CD1c-positive myeloid dendritic cell (primary cell): ENCODE data around the gene SCN2B.

ENCODE experiments used
- DNase-seq: peaks from one replicate; pipeline ENCODE4 v3.0.0-alpha.2; 2016; ENCODE audit errors: extremely low spot score

Gene SCN2B

DNA sequence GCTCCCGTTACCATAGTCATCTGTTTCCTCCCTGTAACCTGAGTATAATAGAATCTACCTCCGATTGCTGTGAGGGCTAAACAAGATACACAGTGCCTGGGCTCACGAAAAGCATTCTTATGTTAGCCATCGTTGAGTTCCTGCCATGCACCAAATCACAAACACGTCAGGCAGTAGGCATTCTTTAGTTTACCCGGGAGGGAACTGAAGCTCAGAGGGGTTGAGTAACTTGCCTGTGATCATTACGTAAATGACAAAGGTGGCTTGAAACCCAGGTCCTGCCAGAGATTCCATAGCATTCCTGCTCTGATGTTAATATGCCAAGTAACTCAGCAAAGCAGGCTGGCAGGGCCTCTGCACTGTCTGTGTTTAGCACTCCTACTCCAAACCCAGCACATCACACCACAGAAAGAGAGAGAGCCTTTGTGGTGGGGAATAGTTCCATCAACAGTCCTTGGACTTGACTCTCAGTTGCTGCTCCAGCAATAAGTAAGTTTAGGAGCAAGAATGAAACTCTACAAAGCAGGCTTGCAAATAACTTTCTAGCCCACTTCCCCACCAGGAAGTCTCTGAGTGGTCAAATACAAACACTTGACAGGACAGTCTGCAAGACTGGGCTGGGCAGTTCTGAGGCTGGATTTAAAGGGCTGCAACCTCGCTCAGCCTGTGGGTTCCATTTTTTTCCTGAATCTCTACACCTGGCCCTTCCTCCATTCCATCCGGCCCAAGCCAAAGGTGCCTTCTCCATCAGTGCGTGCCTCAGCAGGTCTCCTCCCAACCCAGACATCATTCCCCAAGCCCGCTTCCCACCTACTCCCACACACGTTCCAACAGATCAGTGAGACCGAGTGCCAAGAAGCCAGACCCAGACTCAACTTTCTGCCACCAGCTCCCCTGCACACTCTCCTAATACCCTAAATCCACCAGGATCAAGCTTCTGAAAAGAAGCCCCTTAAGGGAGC, 1.1 kb downstream of the SCN2B start:
- DNase-seq: peak; percentile 20

DNA sequence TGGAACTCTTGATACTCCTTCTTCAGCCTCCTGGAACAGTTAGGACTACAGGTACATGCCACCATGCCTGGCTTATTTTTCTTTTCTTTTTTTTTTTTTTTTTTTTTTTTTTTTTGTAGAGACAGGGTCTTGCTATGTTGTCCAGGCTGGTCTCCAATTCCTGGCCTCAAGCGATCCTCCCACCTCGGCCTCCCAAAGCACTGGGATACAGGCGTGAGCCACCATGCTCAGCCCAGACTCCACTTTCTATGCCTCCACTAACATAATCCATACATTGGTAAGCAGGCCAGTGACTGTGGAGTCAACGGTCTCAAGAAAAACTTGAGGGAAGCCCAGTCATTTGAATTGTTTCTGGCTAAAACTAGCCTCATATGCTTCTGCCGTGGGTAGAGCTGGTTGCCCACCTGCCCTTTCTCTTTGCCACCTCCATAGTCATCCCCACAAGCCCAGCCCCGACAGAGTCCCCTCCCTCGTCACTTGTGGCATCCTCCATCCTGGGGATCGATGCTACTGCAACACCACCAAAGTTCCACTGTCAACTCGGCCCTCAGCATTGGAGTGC, 2.4 kb downstream of the SCN2B start:
- DNase-seq: no peak

DNA sequence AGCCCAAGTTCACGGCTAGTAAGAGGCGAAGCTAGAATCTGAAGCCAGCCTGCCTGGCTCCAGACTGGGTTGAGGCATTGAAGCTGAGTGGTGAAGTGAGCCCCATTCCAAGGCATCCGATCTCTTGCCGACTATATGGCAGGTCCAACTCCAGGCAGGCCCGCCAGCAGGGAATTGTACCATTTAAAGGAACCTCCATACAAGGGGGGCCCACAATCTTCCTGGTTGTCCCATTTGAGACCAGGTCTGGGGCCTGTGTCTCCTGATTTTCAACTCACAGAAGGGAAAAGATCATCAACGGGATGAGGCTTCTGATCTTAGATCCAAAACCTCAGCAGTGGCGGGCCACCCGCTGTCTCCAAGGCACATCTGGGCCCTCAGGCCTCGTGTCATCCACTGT, 4.1 kb downstream of the SCN2B start:
- DNase-seq: no peak

DNA sequence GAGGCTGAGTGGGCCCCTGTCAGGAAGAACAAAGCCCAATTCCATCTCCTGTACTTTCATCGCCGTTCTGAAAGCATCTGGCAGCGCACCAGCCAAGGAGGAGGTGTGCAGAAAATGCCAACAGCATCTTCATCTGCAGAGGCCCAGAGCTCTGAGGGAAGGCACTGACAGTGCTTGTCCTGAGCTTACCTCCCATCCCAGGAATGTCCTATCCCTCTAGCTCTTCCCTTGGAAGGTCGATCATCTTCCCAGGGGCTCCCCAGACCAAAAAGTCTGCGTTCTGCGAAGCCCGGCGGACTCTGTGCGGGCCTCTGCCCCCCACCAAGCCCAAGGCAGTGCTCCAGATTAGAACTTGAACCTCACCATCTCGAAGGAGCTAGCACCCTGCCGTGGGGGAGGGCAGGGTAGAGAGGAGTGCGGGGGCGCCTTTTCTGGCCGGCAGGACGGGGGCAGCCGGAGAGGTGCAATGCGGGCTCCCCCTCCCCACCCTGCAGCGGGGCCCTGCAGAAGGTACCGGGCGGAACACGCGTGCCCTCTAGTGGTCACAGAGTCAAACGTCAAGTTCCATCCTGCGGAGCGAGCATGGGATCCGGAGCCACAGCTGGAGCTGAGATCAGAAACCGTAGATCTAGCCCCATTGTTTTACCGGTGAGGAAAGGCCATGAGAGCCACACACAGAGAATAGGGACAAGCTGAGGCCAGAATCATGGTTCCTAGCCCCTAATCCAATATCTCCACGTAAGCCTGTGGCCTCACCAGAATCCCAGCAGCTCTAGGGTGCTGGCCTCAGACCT, 5.0 kb downstream of the SCN2B start:
- DNase-seq: peak; percentile 81

DNA sequence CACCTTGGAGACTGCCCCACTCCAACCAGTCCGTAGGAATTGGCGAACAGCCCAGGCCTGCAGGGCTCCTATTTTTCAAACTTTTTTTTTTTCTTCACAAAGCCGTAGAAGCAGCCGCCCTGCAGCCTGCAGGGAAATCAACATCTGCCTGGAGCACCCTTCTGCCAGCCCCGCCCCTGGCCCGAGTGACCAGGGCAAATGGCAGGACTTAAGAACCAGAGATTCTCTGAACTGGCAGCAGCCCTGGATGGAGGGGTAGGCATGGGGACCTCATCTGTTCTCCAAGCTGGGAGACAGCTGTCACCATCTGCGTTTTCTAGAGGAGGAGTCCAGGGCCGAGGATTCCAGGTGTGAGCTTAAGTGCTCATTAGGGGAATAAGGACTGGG, 5.6 kb downstream of the SCN2B start:
- DNase-seq: no peak

DNA sequence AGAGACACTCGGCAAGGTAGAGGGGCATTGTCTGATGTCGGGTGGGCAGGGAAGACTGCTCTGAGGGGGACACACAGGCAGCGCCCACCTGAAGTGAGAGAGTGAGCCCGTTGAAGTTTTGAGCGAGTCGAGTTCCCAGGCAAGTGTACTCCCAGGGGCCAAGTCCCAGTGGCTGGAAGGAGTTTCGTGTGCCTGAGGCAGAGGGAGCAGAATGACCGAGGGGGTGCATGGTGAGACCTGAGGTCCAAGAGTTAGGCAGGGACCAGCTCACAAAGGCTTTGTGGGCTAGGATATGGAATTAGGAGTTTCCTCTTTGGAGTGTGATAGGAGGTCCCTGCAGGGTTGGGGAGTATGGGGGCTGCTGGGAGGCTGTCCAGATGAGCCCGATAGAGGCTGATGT, 6.2 kb downstream of the SCN2B start:
- no peak for DNase-seq

DNA sequence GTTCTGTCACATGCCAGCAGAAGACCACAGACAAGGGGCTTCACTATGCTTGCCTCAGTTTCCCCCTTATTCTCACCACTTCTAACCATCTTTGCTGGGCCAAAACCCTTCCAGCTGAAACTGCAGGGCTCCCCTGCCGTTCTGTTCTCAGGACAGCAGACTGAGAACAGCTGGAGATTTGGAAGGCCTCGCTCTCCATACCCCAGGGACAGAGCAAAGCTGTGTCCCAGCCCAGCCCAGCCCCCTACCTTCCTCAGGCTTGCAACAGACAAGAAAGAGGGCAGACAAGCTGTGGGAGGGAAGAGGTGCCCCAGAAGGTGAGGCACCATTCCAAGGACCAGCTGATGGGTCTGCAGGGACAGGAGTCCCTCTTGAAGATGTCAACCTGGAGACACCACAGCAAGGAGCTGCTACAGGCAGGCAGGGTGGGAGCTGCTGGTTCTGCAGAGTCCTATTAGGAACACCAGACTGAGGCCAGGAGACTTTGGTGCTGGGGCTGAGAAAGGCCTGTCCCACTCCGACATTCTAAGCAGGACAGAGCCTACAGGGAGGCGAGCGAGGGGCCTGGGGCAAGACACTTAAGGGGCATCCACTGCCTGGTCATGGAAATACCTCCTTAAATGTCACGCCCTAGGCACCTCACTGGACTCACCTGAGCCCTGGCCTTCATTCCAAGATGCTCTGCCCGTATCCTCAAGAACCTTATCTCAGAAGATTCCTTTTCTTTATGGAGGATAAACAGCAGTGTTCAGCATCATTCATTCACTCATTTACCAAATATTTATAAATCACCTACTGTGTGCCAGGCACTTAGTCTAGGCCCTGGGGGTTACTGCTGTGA, 6.9 kb downstream of the SCN2B start:
- DNase-seq: no peak

DNA sequence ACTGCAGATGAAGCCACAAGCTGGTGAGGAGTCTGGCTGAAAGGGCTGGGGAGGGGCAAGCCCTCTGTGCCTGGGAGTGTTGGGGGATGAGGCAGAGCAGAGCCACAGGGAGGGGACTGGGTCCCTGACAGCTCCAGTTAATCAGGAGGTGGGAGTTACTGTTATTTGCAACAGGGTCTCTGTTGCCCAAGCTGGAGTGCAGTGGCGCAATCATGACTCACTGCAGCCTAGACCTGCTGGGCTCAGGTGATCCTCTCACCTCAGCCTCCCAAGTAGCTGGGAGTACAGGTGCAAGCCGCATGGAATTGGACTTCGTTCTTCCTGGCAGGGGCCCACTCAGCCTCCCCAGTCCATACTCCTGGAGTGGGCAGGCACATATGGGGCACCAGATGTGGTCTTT, 7.7 kb downstream of the SCN2B start:
- DNase-seq: no peak

DNA sequence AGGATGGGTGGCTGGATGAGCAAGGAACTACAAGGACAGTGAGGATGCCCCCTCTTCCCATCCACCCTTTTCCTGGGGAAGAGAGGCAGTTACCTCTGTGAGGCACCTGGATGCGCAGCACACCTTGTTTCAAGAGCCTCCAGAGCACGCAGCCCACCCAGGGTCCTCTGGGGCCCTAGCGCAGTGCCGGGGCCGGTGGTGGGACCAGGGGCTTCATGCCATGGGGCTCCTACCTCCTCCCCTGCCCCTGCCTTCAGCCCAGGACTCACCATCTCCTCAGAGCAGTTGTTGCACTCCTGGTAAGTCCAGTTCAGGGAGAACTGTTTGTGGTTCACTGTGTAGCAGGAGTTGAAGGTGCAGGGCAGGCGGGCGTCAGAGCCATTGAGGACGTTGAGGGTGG, 8.1 kb downstream of the SCN2B start:
- DNase-seq: no peak

DNA sequence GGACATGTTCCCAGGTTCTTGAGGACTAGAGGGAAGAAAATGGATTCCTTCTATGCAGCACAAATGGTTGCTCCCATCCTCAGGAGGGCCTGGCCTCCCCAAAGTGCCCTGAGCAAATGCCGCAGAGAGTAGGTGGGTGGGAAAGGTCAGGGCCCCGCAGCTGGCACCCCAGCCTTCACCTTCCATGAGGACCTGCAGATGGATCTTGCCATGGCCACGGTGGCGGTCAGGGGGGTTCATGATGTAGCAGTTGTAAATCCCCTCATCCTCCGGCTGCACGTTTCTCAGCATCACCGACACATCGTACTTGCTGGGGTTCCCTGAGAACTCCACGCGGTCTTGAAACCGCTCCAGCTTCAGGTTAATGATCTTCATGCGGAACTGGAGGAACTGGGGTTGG, 8.5 kb downstream of the SCN2B start:
- DNase-seq: no peak

DNA sequence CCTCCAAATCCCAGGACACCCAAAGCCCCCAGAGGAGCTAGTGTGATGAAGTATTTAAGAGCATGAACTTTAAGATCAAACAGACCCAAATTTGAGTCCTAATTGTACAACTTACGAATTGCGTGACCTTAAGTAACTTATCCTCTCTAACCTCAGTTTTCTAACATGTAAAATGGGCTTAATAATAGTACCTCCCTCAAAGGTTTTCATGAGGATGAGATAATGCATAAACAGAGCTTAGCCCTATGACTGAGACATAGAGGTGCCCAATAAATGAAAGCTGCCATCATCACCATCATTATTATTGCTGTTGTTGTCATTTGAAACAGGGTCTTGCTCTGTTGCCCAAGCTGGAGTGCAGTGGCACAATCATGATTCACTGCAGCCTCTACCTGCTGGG, 9.2 kb downstream of the SCN2B start:
- no peak for DNase-seq

DNA sequence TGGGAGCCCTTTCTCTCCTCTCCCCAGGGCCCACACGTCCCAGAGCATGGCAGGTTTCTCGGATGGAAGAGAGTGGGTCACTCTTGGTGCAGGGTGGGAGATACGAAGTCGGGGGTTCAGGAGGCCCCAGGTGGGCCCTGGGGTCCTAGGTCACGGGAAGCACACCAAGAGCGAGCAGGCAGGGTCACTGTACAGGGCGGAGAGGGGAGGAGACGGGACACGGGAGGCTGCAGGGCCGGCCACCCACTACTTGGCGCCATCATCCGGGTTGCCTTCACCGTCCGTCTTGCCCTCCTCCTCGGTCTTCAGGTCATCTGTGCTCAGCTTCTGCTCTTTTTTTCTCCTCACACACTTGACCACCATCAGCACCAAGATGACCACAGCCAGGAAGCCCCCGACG, 9.8 kb downstream of the SCN2B start:
- no peak for DNase-seq

DNA sequence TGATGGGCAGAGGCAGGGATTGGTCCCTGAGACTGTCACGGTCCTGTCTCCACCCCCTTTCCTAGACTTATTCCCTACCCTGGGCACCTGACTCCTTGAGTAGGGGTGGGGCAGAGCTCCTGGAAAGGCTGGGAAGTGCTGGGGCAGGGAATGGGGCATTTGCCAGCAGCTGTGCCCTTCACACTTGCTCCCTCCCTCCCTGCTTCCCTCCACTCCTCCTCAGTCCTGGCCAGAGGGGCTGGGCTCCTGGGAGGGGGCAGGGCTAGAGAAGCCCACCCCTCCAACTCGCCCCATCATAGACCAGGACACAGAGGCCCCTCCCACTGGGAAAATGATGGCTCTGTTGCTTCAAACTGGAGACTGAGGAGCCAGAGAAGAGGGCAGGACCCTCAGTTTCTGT, 11.6 kb downstream of the SCN2B start:
- no peak for DNase-seq

DNA sequence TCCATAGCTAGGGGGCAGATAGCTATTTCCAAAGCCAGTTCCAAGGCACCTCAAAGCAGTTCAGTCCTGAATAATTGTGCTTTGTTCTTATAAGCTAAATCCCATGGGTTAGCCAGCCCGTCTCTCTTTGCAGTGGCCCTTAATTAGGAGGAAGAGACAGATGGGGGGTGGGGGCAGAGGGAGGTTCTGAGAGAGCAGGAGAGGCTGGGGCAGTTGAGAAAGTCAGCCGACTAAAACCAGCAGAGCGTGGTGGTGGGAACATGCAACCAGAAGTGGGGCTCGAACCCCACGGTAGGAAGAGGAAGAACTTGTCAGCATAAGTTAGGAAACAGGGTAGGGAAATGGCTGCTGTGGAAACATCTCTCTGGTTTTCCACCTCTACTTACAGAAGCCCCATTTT, 12.9 kb downstream of the SCN2B start:
- DNase-seq: no peak

DNA sequence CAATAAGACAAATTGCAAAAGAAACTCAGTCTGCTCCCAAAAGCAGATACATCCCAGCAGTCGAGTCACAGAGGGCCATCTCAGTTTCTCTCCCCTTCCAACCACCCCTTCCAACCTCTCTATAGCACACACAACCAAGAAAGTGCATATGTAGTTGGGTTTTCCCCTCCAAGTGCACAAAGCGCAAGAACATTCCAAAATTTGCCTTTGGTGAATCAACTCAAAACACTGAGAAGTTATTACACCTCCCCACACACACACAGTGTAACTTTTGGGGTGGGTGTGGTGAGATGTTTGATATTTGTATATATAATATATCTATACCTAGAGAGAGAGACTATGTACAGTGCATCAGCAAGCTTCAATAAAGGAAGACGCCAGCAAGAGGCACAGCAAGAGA, 13.6 kb downstream of the SCN2B start:
- no peak for DNase-seq

DNA sequence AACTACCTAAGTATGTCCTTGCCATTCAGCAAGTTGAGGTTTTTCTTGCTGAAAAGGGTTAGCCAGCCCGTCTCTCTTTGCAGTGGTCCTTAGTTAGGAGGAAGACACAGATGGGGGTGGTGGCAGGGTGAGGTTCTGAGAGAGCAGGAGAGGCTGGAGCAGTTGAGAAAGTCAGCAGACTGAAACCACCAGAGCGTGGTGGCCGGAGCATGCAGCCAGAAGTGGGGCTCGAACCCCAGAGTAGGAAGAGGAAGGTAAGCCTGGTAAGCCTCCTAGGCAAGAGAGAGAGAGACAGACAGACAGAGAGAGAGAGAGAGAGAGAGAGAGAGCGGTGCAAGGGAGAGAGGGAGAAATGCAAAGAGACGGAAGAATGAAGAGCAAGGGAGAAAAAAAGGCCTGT, 14.7 kb downstream of the SCN2B start:
- DNase-seq: no peak

DNA sequence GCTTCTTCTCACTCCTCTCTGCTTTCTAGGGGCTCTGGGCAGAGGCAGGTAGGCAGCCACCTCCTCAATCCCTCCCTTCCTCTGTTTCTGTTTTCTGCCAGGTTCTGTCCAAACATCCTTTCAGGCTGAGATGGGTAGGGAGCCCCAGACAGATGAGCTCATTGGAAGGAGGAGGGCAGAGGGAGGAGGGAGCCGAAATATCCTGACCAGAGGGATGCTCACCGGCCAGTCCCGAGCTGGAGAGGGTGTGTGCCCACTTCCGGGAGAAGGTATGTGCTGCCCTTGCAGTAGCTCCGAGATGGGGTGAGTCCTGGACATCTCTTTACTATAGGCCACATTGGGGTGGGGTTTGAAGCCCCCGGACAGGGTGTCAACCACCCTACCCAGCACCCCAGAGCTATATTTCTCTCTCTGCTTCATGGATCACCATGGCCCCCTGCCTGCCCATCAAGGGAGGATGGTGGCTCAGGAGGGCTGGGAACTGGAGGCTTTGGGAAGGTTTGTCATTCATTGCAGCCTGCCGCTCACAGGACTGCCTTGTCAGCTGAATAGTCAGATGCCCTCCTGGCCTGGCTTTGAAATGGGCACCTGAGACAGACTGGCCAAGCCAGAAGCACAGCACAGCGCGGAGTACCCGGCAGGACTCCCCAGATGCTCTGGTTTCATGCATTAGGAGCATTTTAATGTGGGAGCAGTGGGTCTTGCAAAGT, 19.1 kb downstream of the SCN2B start:
- DNase-seq: no peak

DNA sequence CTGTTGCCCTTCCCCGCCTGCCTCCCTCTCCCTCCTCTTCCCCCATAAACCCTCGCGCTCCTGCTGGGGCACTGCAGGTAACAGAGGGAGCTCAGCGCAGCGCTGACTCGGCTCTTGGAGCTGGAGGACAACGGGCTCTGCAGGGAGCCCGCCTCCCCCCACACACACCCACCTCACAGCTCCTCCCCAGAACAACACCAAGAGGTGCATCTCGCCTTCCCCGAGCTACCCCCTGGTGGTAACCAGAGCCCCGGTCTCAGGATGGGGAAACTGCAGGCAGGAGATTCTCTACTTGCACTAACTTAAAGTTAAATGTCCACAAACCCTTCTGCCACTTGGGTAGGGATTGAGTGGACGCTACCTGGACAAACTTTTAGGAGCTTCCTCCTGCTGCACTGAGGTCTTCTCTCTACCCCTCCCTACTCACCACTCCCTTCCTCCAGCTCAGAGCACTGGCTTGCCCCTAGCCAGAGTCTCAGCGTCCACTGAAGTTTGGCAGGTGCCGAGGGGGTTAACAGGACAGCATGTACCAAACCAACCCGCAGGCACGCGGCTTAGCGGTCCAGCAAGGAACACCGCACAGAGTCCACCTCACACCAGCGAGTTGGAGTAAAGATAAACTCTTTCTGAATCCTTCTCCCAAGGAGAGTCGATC, 19.8 kb downstream of the SCN2B start:
- no peak for DNase-seq

DNA sequence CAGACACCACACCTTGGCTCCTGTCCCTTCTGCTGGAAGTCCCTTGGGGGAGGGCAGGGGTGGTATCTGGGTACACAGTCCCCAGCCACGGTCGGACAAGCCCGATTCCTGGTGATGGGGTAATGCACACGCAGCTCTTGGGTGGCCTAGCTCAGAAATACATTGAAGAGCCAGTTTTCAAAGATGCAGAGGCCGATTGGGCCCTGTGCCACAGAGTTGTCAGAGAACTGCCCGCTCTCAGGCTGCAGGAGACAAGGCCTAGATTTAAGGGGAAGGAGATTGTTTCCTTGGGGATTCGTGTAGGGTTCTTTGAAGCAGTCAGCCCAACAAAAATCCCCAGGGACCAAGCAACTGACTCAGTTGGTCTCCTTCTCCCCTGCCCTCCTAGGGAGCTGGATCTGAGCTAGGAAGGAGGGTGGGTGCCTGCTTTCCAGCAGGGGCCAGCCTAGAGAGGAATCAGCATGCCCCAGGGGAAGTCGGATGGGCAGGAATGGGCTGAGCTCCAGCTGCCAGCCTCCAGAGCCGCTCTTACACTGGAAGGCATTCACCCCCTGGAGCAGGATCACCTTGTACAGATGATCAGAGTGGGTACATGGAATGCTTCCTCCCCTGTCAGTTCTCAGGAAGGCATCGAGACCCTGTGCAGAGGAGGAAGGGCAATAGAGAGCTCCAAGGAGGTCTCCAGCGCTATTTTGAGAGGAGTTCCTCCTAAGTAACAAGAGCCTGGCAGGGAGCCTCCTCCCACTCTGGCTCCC, 20.5 kb downstream of the SCN2B start:
- peak; percentile 11 for DNase-seq

DNA sequence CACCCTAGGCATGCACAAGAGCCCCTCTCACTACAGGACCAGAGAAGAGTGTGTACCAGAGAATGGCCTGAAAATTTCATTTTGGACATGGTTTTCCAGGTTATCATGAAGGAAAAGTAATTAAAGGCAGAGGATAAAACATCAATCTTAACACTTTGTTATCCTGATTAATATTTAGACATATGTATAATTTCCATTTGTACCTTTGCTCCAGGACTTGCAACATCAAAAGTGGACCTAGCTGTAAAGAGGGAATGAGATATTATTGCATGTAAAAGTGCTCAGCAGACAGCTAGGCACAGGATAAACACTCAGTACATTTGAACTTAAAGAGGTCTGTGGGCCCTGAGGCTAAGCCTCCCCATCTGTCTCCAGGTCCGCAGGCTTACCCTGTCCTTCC, 21.8 kb downstream of the SCN2B start:
- DNase-seq: no peak
